ENCODE data around the gene AHNAK.

GRCh38 chr11:62464655-62465054 is 82.0 kb downstream of the AHNAK start:
- TF ChIP-seq POLR2AphosphoS5 (IDR thresholded peaks at IDR 0.05) (no peak), POLR2A (IDR thresholded peaks at IDR 0.05; ENCODE audit: low read depth) (no peak), CTCF (IDR thresholded peaks at IDR 0.05) (no peak), EP300 (IDR thresholded peaks at IDR 0.05) (no peak)

Measured in esophagus muscularis mucosa (tissue), 4 donors.